GM12873 (cell line): ENCODE measurements around the gene DUS1L.

Source experiments
- TF ChIP-seq, protein P1 (sequence below): IDR thresholded peaks from 2 replicates; pipeline ENCODE4 v1.5.1; 2012; ENCODE audit warnings: low read depth, mild to moderate bottlenecking, moderate library complexity, low read length, control low read depth; ENCODE audit not compliant: insufficient read depth; ENCODE audit errors: missing control alignments

The DUS1L gene

DNA sequence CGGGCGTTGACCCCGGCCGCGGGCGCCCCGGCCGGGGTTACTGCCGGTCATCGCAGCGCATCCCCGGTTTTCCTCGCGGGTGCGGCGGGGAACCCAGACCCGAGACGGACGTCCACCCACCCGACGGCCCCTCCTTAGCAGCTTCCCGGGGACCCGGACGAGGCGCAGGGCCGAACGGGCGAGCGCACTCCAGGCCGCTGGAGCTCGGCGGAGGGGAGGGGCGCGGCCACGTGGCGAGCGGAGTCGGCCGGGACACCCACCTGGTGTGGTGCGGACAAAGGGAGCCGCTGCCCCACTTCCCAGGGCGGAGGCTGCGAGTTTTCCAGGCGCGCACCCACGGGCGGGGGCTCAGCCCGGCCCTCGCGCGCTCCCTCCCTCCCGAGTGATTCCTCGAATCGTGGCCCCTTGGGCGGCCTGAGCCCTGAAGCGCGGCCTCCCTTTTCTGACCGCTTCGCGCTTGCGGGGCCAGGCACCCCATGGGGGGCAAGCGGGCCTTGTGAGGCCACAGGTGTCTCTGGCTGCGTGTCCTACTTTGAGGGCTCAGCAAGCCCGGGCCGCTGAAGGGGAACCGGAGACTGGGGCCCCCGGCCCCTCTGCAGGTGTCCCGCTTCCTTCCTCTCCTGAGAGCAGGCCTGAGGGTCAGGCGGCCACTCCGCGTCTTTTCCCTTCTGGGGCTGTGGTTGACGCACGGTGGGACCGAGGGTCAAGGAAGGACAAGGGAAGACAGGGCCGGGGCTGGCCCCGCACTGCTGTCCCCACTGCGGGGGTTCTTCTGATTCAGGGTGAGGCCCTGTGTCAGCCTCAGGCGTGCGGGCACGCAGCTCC, 33.5 kb upstream of the DUS1L start:
- TF ChIP-seq, protein P1, sequence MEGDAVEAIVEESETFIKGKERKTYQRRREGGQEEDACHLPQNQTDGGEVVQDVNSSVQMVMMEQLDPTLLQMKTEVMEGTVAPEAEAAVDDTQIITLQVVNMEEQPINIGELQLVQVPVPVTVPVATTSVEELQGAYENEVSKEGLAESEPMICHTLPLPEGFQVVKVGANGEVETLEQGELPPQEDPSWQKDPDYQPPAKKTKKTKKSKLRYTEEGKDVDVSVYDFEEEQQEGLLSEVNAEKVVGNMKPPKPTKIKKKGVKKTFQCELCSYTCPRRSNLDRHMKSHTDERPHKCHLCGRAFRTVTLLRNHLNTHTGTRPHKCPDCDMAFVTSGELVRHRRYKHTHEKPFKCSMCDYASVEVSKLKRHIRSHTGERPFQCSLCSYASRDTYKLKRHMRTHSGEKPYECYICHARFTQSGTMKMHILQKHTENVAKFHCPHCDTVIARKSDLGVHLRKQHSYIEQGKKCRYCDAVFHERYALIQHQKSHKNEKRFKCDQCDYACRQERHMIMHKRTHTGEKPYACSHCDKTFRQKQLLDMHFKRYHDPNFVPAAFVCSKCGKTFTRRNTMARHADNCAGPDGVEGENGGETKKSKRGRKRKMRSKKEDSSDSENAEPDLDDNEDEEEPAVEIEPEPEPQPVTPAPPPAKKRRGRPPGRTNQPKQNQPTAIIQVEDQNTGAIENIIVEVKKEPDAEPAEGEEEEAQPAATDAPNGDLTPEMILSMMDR, result no peak

DNA sequence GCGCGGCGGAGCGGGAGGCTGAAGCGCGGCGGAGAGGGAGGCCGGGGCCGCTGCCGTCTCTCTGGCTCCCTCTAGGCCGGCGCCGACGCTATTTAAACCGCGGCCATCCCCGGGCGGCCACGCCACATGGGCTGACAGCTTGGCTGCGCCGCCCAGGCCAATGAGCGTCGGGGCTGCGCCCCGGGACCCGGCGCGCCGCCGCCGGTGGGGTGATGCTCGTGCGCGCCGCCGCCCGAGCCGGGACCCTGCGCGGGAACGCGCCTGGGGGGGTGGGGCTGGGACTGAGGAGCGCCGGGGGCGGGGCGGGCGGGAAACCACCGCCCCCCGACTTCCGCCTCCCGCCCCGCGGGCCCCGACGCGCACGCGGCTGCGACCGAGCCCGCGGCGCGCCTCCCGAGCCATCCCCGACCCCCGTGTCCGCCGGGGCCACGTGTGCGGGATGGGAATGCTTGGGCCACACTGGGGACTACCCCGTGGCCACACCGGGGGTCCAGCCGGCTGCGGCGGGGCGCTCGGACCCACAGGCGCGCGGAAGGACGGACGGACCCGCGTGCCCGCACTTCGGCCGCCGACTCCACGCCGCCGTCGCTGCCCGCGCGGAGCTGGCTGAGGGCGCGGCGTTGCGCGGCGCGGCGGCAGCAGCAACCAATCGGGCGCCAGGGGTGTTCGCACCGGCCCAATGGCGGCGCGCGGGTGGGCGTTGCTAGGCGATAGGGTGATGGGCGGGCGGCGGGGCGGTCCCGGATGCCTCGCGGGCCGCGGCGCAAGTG, 32.8 kb upstream of the DUS1L start, which contains the start of gene FASN:
Gene FASN (minus strand): TSS at position 68 of the 770 bp plus-strand sequence. CDS start 1,791 bp downstream, outside the sequence.
- TF ChIP-seq, protein P1, result peak; percentile 40

DNA sequence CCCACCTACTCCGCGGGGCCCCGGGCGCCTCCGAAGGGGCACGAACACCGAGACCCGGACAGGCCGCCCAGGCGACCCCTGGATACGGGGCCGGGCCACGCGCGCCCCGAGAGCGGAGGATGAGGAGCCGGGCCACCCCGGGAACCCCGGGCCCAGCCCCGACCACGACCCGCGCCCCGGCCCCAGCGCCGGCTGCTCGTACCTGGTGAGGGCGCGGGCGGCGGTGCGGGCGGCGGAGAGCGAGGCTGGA, 32.2 kb upstream of the DUS1L start:
- TF ChIP-seq, protein P1, result no peak

DNA sequence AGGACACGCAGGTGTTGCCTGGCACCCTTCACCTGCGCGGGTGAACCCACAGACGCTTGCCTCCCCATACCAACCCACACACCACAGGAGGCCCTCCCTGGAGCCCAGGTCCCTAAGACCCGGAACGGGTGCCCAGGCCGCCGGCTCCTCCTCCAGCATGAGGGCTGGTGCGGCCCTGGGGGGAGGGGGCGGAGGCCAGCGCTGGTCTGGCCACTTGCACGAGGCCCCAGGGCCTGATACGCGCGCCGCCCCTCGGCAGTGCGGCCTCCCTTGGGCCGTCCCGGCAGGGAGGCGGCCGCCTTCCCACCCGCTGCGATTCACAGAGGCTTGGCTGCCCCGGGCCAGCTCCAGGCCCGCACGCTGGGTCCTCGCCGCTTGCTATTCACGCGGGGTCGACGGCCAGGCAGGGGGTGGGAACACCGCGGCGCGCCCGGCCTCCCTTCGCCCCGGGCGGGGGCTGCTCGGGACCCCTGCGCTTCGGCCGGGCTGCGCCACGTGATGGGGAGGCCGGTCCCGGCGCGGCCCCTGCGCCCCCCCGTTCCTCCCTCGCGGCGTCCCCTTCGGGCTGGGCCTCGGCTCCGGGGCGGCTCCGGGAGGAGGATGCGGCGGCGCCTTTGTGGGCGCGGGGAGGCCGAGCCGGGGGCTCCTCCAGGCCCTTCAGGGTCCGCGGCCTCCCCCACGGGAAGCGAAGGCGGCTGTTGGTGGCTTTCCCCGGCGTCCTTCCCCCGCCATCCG, 31.7 kb upstream of the DUS1L start:
- TF ChIP-seq, protein P1, result no peak

DNA sequence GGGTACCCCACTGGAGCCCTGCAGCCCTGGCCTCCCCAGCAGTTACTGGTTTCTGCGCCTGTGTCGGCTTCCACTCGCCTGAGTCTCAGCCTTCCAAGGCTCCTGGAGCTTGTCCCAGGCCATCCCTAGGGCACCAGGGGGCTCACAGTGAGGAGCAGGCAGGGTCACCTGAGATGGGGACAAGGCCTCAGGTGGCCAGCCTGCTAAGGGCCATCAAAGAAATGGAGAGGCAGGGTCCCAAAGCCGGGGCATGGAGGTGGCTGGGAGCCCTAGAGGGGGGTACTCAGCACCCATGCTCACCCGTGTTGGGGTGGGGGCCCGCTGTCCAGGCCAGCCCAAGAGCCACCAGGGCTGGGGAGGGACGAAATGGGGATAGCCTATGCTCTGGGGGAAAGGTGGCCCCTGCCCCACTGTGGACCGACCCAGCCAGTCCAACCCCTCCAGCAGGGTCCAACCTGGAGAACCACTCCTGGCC, 31.1 kb upstream of the DUS1L start:
- TF ChIP-seq, protein P1, result no peak

DNA sequence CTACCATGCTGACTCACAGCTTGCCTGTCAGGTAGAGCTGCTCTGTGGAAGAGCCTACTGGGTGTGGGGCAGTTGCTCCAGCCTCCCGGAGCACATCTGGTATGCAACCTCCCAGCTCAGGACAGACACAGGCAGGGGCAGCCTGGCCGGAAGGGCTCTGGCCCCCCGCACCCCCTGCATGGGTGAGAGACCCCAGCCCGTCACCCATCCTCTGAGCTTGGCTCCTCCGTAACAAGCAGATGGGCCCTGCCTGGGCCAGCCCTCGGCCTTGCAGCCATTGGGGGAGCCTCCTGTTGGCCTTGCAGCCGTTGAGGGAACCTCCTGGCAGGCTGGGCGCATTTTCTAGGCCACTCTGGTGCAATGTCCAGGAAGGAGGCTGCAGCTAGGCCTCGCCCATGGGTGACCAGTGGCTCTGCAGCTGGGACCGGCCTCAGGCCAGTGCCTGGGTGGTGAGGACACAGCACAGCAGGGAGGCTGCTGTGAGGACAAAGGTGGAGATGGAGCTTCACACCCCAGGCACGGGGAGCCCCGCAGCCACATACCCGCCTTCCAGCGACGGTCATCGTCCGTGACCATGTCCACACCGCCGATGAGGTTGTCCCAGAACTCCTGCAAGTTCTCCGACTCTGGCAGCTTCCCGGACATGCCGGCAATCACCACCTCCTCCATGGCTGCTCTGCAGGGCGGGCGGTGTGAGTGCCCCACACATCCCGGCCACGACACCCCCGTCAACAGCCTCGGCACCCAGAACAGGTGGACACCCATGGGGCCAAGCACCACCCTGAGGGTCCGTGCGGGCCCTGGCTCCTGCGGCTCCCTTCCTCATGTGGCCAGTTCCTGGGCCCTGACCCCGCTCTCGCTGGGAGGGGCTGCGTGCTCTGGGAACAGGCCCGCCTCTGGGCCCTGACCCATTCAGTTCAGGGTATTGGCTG, 30.4 kb upstream of the DUS1L start:
- TF ChIP-seq, protein P1, result no peak
